GM19043 (cell line): ENCODE results near the gene PGP.

Source experiments
- ATAC-seq: cut with Tn5 transposase; IDR thresholded peaks from one replicate; pipeline ENCODE4 v1.9.1; 2021; ENCODE audit warnings: low read depth; ENCODE audit not compliant: unreplicated experiment

The PGP gene

DNA sequence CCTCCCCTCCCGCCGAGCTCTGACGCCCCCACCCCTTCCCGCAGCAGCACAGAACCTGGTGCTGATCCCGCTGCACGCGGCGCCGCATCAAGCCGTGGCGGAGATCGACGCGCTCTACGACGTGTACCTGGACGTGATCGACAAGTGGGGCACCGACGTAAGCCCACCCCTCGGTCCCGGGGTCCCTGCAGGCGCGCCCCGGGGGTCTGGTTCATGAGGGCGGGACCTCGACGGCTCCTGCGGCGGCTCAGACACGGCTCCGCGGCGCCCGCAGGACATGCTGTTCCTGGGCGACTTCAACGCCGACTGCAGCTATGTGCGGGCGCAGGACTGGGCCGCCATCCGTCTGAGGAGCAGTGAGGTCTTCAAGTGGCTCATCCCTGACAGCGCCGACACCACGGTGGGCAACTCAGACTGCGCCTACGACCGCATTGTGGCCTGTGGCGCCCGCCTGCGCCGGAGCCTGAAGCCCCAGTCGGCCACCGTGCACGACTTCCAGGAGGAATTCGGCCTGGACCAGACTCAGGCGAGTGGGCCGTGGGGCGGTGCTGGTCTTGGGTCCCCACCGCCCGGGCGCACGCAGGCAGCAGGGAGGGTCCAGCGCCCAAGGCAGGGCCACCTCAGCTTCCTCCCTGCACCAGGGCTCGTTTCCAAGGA is 23.0 kb upstream of the PGP start:
- ATAC-seq = no peak

DNA sequence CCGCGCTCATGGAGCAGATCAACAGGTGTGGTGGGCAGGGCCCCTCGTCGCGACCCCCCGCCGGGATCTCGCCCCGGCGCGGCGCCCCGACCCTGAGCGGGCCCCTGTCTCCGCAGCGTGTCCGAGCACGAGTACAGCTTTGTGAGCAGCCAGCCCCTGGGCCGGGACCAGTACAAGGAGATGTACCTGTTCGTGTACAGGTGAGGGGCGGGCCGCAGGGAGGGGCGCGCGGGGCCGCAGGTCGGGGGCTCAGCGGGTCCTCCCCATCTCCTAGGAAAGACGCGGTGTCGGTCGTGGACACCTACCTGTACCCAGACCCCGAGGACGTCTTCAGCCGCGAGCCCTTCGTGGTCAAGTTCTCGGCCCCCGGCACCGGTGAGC is 22.5 kb upstream of the PGP start:
- no peak for ATAC-seq

DNA sequence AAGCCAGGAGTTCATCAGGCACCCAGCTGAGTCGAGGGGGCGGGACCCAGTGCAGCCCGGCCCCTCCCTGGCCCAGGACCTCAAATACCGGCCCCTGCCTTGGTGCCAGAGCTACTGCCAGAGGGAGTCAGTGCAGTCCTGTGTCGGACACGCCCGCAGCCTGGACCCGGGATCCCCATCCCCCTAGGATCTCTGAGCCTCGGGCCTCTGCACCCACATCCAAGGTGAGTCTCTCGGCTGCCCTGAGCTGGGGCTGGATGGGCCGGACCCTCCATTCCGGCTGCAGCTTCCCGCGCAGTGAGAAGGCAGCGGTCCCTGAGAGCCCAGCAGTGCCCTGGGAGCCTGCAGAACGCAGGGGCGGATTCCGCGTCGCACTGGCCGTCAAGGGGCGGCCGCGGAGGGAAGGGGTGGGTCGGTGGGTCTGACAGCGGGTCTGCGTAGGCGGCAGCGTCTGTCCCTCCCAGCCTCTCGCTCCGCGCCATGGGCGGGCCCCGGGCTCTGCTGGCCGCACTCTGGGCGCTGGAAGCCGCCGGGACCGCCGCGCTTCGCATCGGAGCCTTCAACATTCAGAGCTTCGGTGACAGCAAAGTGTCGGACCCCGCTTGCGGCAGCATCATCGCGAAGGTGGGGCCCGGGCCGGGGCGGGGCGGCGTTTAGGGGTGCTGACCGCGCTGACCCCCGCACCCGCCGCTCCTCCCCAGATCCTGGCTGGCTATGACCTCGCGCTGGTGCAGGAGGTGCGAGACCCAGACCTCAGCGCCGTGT is 21.9 kb upstream of the PGP start, which contains the start of gene DNASE1L2:
Gene DNASE1L2 (plus strand): TSS at position 108 of the 765 bp plus-strand sequence. CDS start 373 bp downstream, at position 481.
- ATAC-seq = no peak

DNA sequence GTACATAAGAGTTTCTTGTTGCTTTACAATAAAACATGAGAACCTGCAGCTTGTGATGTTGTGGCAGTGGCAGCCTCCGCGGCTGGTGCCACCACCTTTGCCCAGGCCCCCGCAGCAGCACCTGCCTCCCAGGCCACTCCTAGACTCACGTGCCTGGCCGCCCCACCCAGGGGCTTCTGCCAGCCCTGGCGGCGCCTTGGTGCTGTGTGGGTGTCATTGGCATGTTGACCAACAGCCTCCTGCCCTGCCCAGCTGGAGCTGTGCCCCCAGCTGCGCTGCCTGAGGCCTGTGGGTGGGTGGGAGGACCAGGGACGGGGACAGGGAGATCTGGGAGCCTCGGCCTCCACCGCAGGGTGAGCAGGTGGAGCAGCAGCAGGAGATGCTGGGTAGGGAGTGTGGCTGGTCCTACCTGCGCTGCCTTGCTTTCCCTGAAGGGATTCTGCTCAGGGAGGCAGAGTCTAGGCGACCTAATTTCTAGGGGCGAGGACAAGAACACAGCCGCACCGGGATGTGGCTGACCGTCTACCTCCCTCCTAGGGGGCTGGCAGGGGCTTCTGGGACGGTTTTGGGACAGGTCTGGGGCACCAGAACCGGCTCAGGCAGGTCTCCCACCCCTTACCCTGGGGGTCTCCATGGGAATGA is 21.2 kb upstream of the PGP start:
- no peak for ATAC-seq

DNA sequence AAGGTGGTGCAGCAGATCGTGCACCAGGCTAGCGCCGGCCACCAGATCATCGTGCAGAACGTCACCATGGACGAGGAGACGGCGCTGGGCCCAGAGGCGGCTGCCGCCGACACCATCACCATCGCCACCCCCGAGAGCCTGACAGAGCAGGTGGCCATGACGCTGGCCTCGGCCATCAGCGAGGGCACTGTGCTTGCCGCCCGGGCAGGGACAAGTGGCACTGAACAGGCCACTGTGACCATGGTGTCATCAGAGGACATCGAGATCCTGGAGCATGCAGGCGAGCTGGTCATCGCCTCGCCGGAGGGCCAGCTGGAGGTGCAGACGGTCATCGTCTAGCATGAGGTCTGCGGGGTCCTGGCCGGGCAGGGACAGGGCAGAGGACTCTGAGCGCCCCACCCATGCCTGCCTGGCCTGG is 20.6 kb upstream of the PGP start:
- no peak for ATAC-seq

- no peak for ATAC-seq
Measured at GRCh38 chr16:2234813-2235170, 20.2 kb upstream of the PGP start.

- ATAC-seq = no peak
Measured at GRCh38 chr16:2233872-2234812, 19.5 kb upstream of the PGP start.

DNA sequence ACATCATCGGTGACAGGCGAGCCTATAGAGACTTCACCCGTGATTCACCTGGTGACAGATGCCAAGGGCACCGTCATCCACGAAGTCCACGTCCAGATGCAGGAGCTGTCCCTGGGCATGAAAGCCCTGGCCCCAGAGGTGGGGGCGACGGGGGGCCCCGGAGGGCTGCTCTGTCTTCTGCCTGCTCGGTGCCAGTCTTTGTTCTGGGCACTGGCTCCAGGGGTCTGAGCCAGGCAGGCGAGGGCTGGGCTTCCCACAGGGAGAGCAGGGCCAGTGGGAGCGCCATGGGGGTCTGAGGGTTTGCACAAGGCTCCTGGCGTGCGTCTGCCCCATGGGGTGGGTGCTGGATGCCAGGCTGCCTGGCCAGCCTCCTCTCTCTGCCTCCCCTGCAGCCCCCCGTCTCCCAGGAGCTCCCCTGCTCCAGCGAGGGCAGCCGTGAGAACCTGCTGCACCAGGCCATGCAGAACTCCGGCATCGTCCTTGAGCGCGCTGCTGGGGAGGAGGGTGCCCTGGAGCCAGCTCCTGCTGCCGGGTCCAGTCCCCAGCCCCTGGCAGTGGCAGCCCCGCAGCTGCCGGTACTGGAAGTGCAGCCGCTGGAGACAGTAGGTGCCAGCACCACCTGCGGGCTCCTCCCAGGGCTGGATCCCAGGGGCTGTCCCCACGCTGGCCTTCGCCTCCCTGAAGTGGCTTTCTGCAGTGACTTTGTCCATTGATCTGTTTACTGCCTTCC is 18.6 kb upstream of the PGP start:
- no peak for ATAC-seq

- ATAC-seq = no peak
Measured at GRCh38 chr16:2232094-2232990, 17.7 kb upstream of the PGP start.

- ATAC-seq = no peak
Measured at GRCh38 chr16:2231016-2231931, 16.6 kb upstream of the PGP start.

- ATAC-seq = no peak
Measured at GRCh38 chr16:2230376-2230775, 15.7 kb upstream of the PGP start.

DNA sequence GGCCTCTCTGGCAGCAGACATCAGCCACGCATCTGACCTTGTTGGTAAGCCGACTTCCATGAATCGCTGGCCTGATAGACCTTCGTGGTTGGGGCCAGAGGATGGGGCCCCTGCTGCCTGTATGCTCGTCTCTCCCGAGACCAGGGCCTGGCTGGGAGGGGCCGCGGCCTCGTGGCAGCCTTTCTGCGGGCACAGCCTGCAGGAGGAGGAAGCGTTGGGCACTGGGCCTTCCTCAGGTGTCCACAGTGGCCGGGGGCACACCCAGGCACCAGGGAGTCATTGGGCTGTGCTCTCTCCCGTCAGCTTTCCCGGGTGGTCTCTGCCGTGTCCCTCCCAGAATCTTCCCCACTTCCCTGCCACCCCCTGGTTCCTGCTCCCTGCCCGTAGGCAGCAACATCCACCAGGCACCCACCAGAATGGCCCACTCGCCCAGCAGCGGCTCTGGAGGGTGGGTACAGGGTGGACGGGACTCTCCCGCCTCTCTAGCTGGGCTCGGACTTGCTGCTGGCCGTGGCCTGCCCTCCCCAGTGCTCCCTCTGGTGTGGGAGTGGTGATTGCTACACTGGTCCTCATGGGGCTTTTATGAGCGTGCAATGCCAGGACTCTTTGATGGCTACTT is 15.1 kb upstream of the PGP start:
- ATAC-seq = no peak

GRCh38 chr16:2229091-2229490 is 14.5 kb upstream of the PGP start:
- no peak for ATAC-seq

- no peak for ATAC-seq
Measured at GRCh38 chr16:2228161-2228824, 13.7 kb upstream of the PGP start.

DNA sequence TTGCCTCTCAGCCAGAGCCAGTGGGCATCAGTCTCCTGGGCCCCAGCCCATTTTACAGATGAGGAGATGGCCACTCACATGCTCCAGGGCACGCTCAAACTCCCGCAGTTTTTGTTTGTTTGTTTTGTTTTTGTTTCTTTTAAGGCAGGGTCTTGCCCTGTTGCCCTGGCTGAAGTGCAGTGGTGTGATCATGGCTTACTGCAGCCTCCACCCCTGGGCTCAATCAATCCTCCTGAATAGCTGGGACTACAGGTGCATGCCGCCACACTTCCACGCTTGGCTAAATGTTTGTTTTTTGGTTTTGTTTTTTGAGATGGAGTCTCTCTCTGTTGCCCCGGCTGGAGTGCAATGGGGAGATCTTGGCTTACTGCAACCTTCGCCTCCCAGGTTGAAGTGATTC is 12.3 kb upstream of the PGP start:
- ATAC-seq = no peak

DNA sequence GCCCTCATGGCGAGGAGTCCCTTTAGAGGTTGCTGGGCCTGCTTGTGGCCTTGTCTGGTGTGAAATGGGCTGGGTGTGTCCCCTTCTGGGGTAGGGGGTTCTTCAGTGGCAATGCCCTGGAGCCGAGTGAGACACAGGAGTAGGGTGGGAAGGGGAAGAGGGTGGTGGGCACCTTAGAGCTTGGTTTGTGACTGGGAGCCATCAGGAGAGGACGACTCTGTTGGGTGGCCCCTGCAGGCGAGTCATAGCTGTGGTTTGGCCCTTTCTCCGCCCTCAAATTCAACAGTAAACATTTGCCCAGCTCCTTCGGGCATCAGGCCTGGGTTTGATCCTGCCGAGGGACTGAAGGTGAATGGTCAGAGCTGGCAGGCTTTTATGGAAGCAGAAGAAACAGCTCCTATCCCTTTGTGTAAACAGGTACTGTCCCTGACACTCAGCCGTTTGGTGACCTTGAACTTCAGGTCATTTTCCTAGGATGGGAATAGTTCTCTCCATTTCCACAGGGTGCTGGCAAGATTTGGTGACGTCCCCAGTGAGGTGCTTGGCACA is 11.7 kb upstream of the PGP start:
- ATAC-seq = no peak
